AG04450 (cell line): ENCODE data around the gene AGRP. TPM values are rescaled to one million over a fixed set of nuclear protein-coding genes. Genes with fewer than 3 reads are reported as not detected.

Experiments
- CTCF ChIA-PET: fragments of 300-600, 350-600 bp; formaldehyde crosslinking; extraction: SDS; loops from one replicate; lab custom pipeline; 2022; ENCODE audit warnings: antibody characterized with exemption, inconsistent platforms; lab: Charles Lee
- POLR2A ChIA-PET: fragments of 350-600 bp; formaldehyde crosslinking; extraction: SDS; loops from one replicate; lab custom pipeline; 2021; ENCODE audit warnings: antibody characterized with exemption, inconsistent platforms; lab: Yijun Ruan, JAX
- DNase-seq: peaks from one replicate; pipeline ENCODE4 v3.0.0-alpha.2; 2011; ENCODE audit warnings: low read depth, low spot score
- H3K27ac ChIP-seq: one replicate; pipeline ENCODE4 v1.5.1; 2012; ENCODE audit warnings: low read depth, low read length, control low read depth
- H3K27me3 ChIP-seq: one replicate; pipeline ENCODE4 v1.6.0; 2012; ENCODE audit warnings: low read length; ENCODE audit not compliant: control insufficient read depth, insufficient read depth
- H3K4me3 ChIP-seq: 2 replicates; pipeline ENCODE4 v1.5.1; 2011; ENCODE audit warnings: mild to moderate bottlenecking, low read depth, low read length, control low read depth
- H3K9me3 ChIP-seq: 2 replicates; pipeline ENCODE4 v1.5.1; 2012; ENCODE audit warnings: low read length; ENCODE audit not compliant: control insufficient read depth, insufficient read depth
- CTCF ChIP-seq: IDR thresholded peaks from 2 replicates; pipeline ENCODE4 v1.5.1; 2011; ENCODE audit warnings: low read depth, low read length, control low read depth, inconsistent platforms
- polyA plus RNA-seq: library from polyadenylated mRNA; depleted of rRNA; stranded (reverse); fragments of >200 nt; gene quantifications from 2 replicates; pipeline ENCODE4 v1.2.3, GENCODE V29; 2011

AGRP gene
- polyA plus RNA-seq, 1 experiment = not detected

- POLR2A ChIA-PET = no interaction called here
- Histone ChIP-seq H3K4me3 (no peak overlapping the region), H3K27ac (no peak overlapping the region), H3K27me3 (no peaks in the 10 kb centered on the region), H3K9me3 (no peaks in the 10 kb centered on the region)
- CTCF ChIA-PET = no interaction called here
- no peak for TF ChIP-seq CTCF
- DNase-seq = no peak
Measured at GRCh38 chr16:67460168-67460567, 23.2 kb downstream of the AGRP start.

GRCh38 chr16:67459861-67460150, 23.5 kb downstream of the AGRP start:
- Histone ChIP-seq H3K27me3 (no peaks in the 10 kb centered on the region), H3K9me3 (no peaks in the 10 kb centered on the region), H3K4me3 (no peak overlapping the region), H3K27ac (no peak overlapping the region)
- DNase-seq = no peak
- ChIA-PET CTCF (interaction anchor here (0.7 kb wide), 1 partner anchor 62 kb away, joined by 3 read pairs; no protein-coding TSS in a partner anchor), POLR2A (no interaction called here)
- no peak for TF ChIP-seq CTCF

- CTCF ChIA-PET = interaction anchor here (0.7 to 1.2 kb wide), 2 partner anchors 13 to 62 kb away, joined by 3 to 6 read pairs; no protein-coding TSS in a partner anchor
- no peak for DNase-seq
- TF ChIP-seq CTCF = no peak
Measured at GRCh38 chr16:67459066-67459860, 24.1 kb downstream of the AGRP start.

DNA sequence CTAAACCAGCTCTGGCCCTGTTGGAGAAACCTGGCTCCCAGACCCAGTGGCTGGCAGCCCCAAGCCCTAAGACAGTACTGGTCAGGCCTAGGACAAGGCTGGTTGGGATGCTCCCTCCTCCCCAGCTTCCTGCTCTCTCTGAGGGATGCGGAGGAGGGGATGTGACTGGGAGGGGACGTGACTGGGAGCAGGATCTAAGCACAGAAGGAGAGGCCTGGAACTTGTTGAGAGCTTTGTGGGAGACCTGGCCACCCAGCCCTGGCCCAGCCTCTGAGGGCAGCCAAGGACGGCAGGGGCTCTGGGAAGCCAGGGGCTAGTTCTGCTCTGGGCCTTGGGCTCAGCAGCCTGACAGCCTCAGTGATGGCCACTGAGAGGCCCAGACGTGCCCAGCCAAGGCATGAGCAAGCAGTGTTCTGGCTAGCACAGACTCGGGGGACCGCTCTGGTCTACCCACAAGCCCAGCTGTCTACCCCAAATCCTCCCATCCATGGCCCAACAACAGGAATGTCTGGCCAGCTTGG, 25.2 kb downstream of the AGRP start:
- POLR2A ChIA-PET = interaction anchor here (0.6 kb wide), 1 partner anchor 11 kb away, joined by 3 read pairs; no protein-coding TSS in a partner anchor
- CTCF ChIA-PET = interaction anchor here (1.2 to 1.4 kb wide), 2 partner anchors 12 to 30 kb away, joined by 6 read pairs; no protein-coding TSS in a partner anchor
- no peak for DNase-seq
- Histone ChIP-seq H3K27ac (no peak overlapping the region), H3K27me3 (no peaks in the 10 kb centered on the region), H3K4me3 (no peak overlapping the region), H3K9me3 (no peaks in the 10 kb centered on the region)
- no peak for TF ChIP-seq CTCF

More at GRCh38 chr16:67459066-67459860, 24.1 kb downstream of the AGRP start:
- Histone ChIP-seq H3K27me3 (no peaks in the 10 kb centered on the region), H3K4me3 (no peak overlapping the region), H3K9me3 (no peaks in the 10 kb centered on the region), H3K27ac (no peak overlapping the region)
- POLR2A ChIA-PET = no interaction called here

GRCh38 chr16:67457611-67458010, 25.7 kb downstream of the AGRP start:
- Histone ChIP-seq H3K4me3 (no peak overlapping the region), H3K27me3 (no peaks in the 10 kb centered on the region), H3K27ac (no peak overlapping the region), H3K9me3 (no peaks in the 10 kb centered on the region)
- TF ChIP-seq CTCF = no peak
- CTCF ChIA-PET = interaction anchor here (1.4 to 2.4 kb wide), 3 partner anchors 8 to 30 kb away, joined by 6 to 15 read pairs (median 8); no protein-coding TSS in a partner anchor
- POLR2A ChIA-PET = interaction anchor here (0.6 kb wide), 1 partner anchor 10 kb away, joined by 3 read pairs; no protein-coding TSS in a partner anchor
- no peak for DNase-seq
